ENCODE results near the gene CCDC85B. TPM values are rescaled to one million over a fixed set of nuclear protein-coding genes. Genes with fewer than 3 reads are reported as not detected.

CCDC85B gene
- total and polyA plus RNA-seq, 4 donors = 4.3 to 12.6 (median 6.9) TPM

DNA sequence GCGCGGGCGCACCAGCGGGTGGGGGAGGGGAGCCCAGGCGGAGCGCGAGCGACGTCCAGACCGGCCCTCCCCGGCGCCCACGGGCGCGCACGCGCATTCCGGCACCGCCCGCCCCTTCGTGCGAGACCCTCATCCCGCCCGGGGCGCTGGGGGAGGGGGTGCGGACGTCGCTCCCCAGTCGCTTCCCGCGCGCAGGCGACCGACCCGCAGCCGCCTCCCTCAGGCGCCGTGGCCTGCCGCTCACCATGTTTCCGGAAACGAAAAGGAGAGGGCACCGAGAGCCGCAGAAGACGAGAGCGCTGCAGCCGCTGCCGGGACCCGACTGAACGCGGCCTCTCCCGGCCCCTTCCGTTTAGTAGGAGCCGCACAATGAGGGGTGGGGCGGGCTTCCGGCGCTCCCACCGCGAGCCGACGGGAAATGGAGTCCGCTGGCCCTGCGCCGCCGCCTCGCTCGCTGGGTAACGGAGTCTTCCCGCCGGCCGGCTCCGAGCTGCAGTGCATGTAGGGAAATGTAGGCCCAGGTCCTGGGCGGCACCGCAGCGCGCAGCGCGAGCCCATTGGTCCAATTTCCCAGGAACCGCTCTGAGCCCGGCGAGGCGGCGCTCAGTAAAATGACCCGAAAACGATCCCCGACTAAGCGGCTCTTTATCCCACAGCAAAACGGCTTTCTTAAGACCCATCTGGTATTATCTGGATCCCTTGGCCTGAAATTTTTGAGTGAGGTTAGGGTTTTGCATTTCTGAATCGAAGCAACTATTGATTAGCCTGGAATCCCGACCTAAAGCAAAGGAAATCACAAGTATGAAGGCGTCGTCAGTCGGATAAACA lies 32.4 kb upstream of the CCDC85B start, which contains the start of gene CFL1:
Gene CFL1, minus strand, starts transcription at position 328 of the 828 bp plus-strand sequence. Its CDS starts 81 bp downstream, at position 247.
- Histone ChIP-seq H3K9me3 (ENCODE audit: control insufficient read depth in 4 of 4, low read length in 3 of 4) (no peaks in the 10 kb centered on the region), H3K4me1 (ENCODE audit: control insufficient read depth in 4 of 4, insufficient read depth in 4 of 4, low read length in 3 of 4) (peaks cover 10 to 48% (median 32%) of the 10 kb centered on the region in 4 donors), H3K27ac (ENCODE audit: low read depth in 1 of 2, low read length in 2 of 2) (peak within 1 kb of the TSS; percentile 90 to 96), H3K9ac (ENCODE audit: low read depth in 1 of 2, low read length in 2 of 2) (peak within 1 kb of the TSS; percentile 84 to 85), H3K27me3 (ENCODE audit: control insufficient read depth in 4 of 4, insufficient read depth in 4 of 4, low read length in 3 of 4) (no peaks in the 10 kb centered on the region), H3K36me3 (ENCODE audit: control insufficient read depth in 4 of 4, insufficient read depth in 3 of 4, low read depth in 1 of 4, low read length in 3 of 4) (peaks cover 8 to 36% (median 23%) of the 10 kb centered on the region in 4 donors), H3K4me3 (ENCODE audit: low read depth in 1 of 3, low read length in 3 of 3) (peak within 1 kb of the TSS; percentile 68 to 96 (median 91))
- TF ChIP-seq YY1 (IDR thresholded peaks at IDR 0.05) (peak; percentile 97), EGR1 (IDR thresholded peaks at IDR 0.05; ENCODE audit: low read depth in 2 of 2) (peak in 1 of 2 donors; percentile 33), HNF4G (IDR thresholded peaks at IDR 0.05) (no peak), FOXA1 (IDR thresholded peaks at IDR 0.05) (peak; percentile 59), HNF4A (conservative IDR thresholded peaks at IDR 0.05) (no peak), GABPA (IDR thresholded peaks at IDR 0.05 in 1 of 2, conservative IDR thresholded peaks at IDR 0.05 in 1 of 2) (peak; percentile 80 to 95), FOXA2 (IDR thresholded peaks at IDR 0.05) (no peak), SP1 (IDR thresholded peaks at IDR 0.05) (peak; percentile 87), JUND (IDR thresholded peaks at IDR 0.05) (peak in 1 of 2 donors; percentile 17), NR2F2 (IDR thresholded peaks at IDR 0.05) (no peak), RAD21 (IDR thresholded peaks at IDR 0.05) (peak in 1 of 2 donors; percentile 6), TAF1 (conservative IDR thresholded peaks at IDR 0.05) (peak; percentile 98), RXRA (IDR thresholded peaks at IDR 0.05) (no peak)
- TF ChIP-seq, protein P1, sequence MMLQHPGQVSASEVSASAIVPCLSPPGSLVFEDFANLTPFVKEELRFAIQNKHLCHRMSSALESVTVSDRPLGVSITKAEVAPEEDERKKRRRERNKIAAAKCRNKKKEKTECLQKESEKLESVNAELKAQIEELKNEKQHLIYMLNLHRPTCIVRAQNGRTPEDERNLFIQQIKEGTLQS (IDR thresholded peaks at IDR 0.05) = no peak
- TF ChIP-seq, protein P2, sequence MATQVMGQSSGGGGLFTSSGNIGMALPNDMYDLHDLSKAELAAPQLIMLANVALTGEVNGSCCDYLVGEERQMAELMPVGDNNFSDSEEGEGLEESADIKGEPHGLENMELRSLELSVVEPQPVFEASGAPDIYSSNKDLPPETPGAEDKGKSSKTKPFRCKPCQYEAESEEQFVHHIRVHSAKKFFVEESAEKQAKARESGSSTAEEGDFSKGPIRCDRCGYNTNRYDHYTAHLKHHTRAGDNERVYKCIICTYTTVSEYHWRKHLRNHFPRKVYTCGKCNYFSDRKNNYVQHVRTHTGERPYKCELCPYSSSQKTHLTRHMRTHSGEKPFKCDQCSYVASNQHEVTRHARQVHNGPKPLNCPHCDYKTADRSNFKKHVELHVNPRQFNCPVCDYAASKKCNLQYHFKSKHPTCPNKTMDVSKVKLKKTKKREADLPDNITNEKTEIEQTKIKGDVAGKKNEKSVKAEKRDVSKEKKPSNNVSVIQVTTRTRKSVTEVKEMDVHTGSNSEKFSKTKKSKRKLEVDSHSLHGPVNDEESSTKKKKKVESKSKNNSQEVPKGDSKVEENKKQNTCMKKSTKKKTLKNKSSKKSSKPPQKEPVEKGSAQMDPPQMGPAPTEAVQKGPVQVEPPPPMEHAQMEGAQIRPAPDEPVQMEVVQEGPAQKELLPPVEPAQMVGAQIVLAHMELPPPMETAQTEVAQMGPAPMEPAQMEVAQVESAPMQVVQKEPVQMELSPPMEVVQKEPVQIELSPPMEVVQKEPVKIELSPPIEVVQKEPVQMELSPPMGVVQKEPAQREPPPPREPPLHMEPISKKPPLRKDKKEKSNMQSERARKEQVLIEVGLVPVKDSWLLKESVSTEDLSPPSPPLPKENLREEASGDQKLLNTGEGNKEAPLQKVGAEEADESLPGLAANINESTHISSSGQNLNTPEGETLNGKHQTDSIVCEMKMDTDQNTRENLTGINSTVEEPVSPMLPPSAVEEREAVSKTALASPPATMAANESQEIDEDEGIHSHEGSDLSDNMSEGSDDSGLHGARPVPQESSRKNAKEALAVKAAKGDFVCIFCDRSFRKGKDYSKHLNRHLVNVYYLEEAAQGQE (IDR thresholded peaks at IDR 0.05) = peak; percentile 73
- TF ChIP-seq, protein P3, sequence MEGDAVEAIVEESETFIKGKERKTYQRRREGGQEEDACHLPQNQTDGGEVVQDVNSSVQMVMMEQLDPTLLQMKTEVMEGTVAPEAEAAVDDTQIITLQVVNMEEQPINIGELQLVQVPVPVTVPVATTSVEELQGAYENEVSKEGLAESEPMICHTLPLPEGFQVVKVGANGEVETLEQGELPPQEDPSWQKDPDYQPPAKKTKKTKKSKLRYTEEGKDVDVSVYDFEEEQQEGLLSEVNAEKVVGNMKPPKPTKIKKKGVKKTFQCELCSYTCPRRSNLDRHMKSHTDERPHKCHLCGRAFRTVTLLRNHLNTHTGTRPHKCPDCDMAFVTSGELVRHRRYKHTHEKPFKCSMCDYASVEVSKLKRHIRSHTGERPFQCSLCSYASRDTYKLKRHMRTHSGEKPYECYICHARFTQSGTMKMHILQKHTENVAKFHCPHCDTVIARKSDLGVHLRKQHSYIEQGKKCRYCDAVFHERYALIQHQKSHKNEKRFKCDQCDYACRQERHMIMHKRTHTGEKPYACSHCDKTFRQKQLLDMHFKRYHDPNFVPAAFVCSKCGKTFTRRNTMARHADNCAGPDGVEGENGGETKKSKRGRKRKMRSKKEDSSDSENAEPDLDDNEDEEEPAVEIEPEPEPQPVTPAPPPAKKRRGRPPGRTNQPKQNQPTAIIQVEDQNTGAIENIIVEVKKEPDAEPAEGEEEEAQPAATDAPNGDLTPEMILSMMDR (IDR thresholded peaks at IDR 0.05; ENCODE audit: low read depth, low read length, missing input control) = no peak
- TF ChIP-seq, protein P4, sequence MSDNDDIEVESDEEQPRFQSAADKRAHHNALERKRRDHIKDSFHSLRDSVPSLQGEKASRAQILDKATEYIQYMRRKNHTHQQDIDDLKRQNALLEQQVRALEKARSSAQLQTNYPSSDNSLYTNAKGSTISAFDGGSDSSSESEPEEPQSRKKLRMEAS (IDR thresholded peaks at IDR 0.05) = peak; percentile 20
- TF ChIP-seq, protein P5, sequence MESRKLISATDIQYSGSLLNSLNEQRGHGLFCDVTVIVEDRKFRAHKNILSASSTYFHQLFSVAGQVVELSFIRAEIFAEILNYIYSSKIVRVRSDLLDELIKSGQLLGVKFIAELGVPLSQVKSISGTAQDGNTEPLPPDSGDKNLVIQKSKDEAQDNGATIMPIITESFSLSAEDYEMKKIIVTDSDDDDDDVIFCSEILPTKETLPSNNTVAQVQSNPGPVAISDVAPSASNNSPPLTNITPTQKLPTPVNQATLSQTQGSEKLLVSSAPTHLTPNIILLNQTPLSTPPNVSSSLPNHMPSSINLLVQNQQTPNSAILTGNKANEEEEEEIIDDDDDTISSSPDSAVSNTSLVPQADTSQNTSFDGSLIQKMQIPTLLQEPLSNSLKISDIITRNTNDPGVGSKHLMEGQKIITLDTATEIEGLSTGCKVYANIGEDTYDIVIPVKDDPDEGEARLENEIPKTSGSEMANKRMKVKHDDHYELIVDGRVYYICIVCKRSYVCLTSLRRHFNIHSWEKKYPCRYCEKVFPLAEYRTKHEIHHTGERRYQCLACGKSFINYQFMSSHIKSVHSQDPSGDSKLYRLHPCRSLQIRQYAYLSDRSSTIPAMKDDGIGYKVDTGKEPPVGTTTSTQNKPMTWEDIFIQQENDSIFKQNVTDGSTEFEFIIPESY (IDR thresholded peaks at IDR 0.05) = no peak
- DNase-seq (ENCODE audit: low spot score) = peak; percentile 94
- under 1% methylated on average over 92 of the region's 92 CpGs for WGBS
